Measurements from ENCODE around the gene FZD10.

The FZD10 gene

DNA sequence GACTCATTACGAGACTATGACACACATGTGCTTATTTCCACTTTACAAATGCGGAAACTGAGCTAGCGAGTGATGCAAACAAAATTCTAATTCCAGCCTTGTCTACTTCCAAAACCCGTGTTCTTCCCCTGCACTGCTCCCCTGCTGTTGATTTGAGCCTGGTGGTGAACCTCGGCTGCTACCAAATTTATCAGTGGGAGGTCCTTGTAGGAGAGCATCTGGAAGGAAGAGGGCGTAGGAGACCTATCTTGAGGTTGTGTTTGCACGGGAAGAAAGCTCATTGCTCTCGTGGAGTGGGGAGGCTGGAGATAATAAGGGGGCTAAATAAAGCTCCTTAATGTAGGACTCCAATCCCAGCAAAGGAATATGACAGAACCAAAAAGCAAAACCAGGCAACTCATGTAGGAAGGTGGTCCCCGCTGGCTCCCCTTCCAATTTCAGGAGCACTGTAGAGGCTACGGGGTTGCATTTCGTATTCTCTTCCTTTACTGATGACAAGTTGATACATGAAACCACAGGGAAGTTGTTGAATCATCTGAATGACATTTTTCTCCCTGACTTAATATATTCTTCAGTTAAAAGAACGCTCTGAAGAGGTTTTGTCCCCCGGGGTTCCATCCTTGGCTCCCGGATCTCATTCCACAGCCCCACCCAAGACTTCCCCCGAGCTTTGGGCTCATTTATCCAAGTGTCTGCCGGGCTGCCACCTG lies 52.6 kb downstream of the FZD10 start:
- no peak for DNase-seq
